MG63 (cell line): ENCODE data around the gene DCTN2. TPM values are rescaled to one million over a fixed set of nuclear protein-coding genes. Genes with fewer than 3 reads are reported as not detected.

Experiments used
- DNase-seq: peaks from one replicate; pipeline ENCODE4 v3.0.0-alpha.2; 2020
- H3K27me3 ChIP-seq: fragments of 250-450 bp; sonication (Bioruptor Pico); 2 replicates; pipeline ENCODE4 v1.5.1; 2020; ENCODE audit warnings: mild to moderate bottlenecking, moderate library complexity
- H3K36me3 ChIP-seq: fragments of 250-450 bp; sonication (Bioruptor Pico); 2 replicates; pipeline ENCODE4 v1.5.1; 2020; ENCODE audit warnings: mild to moderate bottlenecking, moderate library complexity
- H3K4me3 ChIP-seq: fragments of 250-450 bp; sonication (Bioruptor Pico); 2 replicates; pipeline ENCODE4 v1.5.1; 2020; ENCODE audit warnings: mild to moderate bottlenecking, moderate library complexity
- H3K9me3 ChIP-seq: fragments of 250-450 bp; sonication (Bioruptor Pico); 2 replicates; pipeline ENCODE4 v1.5.1; 2020; ENCODE audit warnings: mild to moderate bottlenecking, moderate library complexity
- total RNA-seq: library from RNA; depleted of rRNA; stranded (reverse); fragments of >200 nt; shearing (Covaris generic); gene quantifications from 2 replicates; pipeline ENCODE4 v1.2.3, GENCODE V29; 2014; ENCODE audit warnings: low replicate concordance

The DCTN2 gene
- total RNA-seq, 1 experiment from 2014 or later, result 158 TPM

- Histone ChIP-seq H3K9me3 (no peaks in the 10 kb centered on the region), H3K36me3 (no peaks in the 10 kb centered on the region), H3K27me3 (no peaks in the 10 kb centered on the region; the same call in 1 of the 2 replicates), H3K4me3 (no peak overlapping the region)
- no peak for DNase-seq
Measured at GRCh38 chr12:57554897-57555296, 7.9 kb upstream of the DCTN2 start.

DNA sequence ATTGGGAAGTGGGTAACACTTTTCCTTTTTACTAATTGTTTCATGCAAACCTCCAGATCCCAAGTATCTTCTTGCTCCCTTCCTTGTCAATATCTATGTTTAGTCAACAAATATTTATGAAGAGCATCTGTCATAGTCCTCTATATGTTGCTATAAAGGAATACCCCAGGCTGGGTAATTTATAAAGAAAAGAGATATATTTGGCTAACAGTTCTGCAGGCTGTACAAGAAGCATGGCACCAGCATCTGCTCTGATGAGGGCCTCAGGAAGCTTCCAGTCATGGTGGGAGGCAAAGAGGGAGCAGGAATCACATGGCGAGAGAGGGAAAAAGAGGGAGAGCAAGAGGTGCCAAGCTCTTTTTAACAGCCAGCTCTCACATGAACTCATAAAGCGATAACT lies 7.5 kb upstream of the DCTN2 start:
- DNase-seq, result no peak
- no peaks in the 10 kb centered on the region; the same call in 1 of the 2 replicates for H3K27me3 ChIP-seq
- no peaks in the 10 kb centered on the region for H3K36me3 ChIP-seq
- no peak overlapping the region for H3K4me3 ChIP-seq
- H3K9me3 ChIP-seq, result no peaks in the 10 kb centered on the region

DNA sequence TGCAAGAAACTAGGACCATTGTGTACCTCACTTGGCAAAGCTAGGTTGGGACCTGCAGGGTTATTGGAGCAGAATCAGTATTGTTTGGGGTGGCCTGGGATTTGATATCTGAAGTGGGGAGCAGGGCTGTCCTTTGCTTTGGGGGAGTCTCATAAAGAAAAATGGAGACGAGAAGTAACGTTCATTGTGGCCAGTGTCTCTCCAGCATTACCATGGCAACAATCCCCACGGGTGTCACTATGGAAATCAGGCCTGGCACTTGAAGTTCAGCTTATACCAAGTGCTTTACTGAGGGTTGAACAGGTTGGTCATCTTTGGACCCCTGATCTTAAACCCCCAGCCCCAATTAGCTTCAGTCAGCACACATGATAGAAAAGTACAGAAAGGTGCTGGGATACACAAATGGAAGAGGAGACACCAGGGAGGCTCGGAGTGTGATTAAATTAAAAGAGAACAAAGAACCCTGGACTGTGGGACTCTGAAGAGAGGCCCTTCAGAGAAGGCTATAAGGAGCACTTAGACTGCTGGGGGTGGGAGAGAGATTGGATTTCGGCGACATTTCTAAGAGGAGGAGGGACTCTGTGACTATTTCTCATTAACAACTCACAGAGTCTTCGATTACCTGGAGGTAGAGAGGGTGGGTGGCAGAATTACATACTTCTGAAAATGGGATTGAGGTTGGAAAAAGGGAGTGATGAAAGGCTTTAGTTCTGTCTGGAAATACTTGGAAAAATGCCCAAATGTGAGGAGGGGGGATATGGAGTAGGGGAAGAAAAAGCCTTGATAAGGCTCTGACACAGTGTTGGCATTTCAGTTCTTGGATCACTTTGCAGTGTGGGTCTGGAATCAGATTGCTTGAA lies 6.6 kb upstream of the DCTN2 start:
- no peaks in the 10 kb centered on the region for H3K9me3 ChIP-seq
- no peak for DNase-seq
- no peak overlapping the region for H3K4me3 ChIP-seq
- no peaks in the 10 kb centered on the region for H3K36me3 ChIP-seq
- no peaks in the 10 kb centered on the region; the same call in 1 of the 2 replicates for H3K27me3 ChIP-seq

DNA sequence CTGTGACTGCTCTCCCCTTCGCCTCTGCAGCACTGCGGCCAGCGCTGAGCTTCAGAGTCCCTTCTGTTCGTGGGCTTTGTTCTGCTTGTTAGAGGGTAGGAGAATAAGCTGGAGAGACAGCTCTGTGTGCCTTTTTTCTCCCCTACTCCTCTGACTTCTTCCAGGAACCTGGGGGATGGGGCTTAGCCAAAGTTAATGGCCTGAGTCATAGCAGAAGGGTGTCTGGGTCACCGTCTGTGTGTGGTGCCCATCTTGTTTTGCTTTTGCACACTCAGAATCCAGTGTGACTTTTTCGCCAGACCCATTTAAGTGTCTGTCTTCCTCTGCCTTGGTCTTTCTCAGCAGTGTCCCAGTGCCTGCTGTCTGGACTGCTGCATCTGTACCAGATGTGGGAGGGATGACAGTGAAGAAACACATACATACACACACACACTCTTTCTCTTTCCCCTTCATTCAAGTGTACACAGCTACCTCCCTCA lies 5.9 kb upstream of the DCTN2 start:
- H3K27me3 ChIP-seq, result no peaks in the 10 kb centered on the region; the same call in 1 of the 2 replicates
- DNase-seq, result peak; percentile 14
- H3K4me3 ChIP-seq, result no peak overlapping the region
- H3K36me3 ChIP-seq, result no peaks in the 10 kb centered on the region
- no peaks in the 10 kb centered on the region for H3K9me3 ChIP-seq

- no peak for DNase-seq
Measured at GRCh38 chr12:57552306-57552651, 5.3 kb upstream of the DCTN2 start.

GRCh38 chr12:57551637-57552305 lies 4.8 kb upstream of the DCTN2 start:
- H3K4me3 ChIP-seq, result no peak overlapping the region
- no peaks in the 10 kb centered on the region; the same call in 1 of the 2 replicates for H3K27me3 ChIP-seq
- DNase-seq, result no peak
- H3K36me3 ChIP-seq, result 0 out of 2 replicates have a peak, but pooled peaks cover under 1% of the 10 kb centered on the region
- no peaks in the 10 kb centered on the region for H3K9me3 ChIP-seq

More at GRCh38 chr12:57552306-57552651, 5.3 kb upstream of the DCTN2 start:
- H3K4me3 ChIP-seq, result no peak overlapping the region
- H3K27me3 ChIP-seq, result no peaks in the 10 kb centered on the region; the same call in 1 of the 2 replicates
- no peaks in the 10 kb centered on the region for H3K9me3 ChIP-seq
- H3K36me3 ChIP-seq, result no peaks in the 10 kb centered on the region

GRCh38 chr12:57550641-57551549 lies 3.9 kb upstream of the DCTN2 start:
- Histone ChIP-seq H3K4me3 (no peak overlapping the region), H3K9me3 (no peaks in the 10 kb centered on the region), H3K27me3 (no peaks in the 10 kb centered on the region; the same call in 1 of the 2 replicates), H3K36me3 (0 out of 2 replicates have a peak, but pooled peaks cover 3% of the 10 kb centered on the region)
- no peak for DNase-seq

DNA sequence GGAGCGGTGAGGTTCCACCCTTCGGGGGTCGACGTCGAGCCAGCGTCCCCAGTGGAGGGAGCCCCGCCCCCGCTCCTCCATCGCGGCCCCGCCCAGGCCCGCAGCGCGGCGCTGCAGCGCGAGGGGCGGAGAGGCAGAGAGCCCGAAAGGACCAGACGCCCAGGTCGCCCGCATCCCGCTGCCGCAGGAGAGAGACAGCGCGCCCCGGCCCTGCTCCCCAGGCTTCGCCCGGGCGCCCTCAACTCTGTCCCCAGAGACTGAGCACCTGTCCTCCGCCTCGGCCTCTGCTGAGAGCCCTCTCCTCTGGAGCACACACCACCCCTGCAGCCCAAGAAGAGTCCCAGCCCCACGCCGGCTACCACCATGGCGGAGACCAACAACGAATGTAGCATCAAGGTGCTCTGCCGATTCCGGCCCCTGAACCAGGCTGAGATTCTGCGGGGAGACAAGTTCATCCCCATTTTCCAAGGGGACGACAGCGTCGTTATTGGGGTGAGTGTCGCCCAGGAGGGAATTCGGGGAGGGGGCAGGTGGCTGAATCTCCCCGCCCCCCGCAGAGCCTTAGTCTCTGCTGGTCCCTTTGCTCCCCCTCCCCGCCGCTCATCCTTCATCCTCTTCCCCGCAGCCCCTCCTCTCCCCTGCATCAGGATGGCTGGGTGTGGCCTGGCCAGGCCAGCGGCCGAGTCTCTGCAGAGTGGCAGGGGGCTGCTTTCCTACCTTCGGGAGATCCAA lies 3.1 kb upstream of the DCTN2 start, which contains the start of gene KIF5A:
Gene KIF5A (plus strand): TSS at position 136 of the 732 bp plus-strand sequence. CDS start 228 bp downstream, at position 364.
- Histone ChIP-seq H3K36me3 (peaks cover 9% of the 10 kb centered on the region), H3K27me3 (no peaks in the 10 kb centered on the region; the same call in 1 of the 2 replicates), H3K9me3 (no peaks in the 10 kb centered on the region), H3K4me3 (no peak within 1 kb of the TSS)
- DNase-seq, result peak; percentile 21

DNA sequence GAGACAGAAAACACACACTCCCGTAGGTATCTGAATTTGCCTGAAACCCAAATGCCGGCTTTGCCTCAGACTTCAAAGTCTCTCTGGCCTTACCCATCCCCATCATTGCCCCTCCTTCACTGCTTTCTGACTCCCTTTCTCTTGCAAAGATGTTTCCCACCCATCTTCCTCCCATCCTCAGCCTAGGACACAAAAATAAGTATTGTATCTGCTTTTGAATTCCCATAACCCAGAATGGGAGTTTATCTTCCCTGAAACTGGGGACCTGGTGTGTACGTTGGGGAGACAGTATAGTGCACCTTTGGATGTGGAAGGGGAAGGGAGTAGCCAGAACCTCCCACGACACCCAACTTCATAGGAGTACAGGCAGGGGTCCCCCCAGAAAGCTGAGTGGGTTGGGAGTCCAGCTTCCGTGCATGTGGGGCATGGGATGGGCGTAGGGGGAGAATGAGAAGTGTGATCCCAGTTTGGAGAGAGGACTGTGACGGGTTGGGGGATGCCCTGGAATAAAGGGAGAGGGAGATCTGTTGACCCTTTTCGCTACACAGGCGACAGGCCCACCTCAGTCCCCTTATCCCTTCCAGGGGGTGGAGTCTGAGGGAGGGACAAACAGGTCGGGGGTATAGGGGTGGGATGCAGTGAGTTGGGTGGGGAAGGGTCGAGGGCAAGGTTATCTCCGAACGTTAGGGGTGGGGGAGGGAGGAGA lies 2.4 kb upstream of the DCTN2 start:
- H3K4me3 ChIP-seq, result no peak overlapping the region
- peaks cover 13% of the 10 kb centered on the region for H3K36me3 ChIP-seq
- no peaks in the 10 kb centered on the region for H3K9me3 ChIP-seq
- DNase-seq, result no peak
- no peaks in the 10 kb centered on the region; the same call in 1 of the 2 replicates for H3K27me3 ChIP-seq

GRCh38 chr12:57548488-57548887 lies 1.5 kb upstream of the DCTN2 start:
- peaks cover 14% of the 10 kb centered on the region for H3K36me3 ChIP-seq
- no peaks in the 10 kb centered on the region for H3K27me3 ChIP-seq
- DNase-seq, result no peak
- H3K4me3 ChIP-seq, result no peak overlapping the region
- no peaks in the 10 kb centered on the region for H3K9me3 ChIP-seq

- H3K9me3 ChIP-seq, result no peaks in the 10 kb centered on the region
- H3K36me3 ChIP-seq, result peaks cover 15% of the 10 kb centered on the region
- H3K4me3 ChIP-seq, result no peak overlapping the region
- H3K27me3 ChIP-seq, result no peaks in the 10 kb centered on the region
- no peak for DNase-seq
Measured at GRCh38 chr12:57548013-57548315, 972 bp upstream of the DCTN2 start.

- no peaks in the 10 kb centered on the region for H3K27me3 ChIP-seq
- no peak for DNase-seq
- peak overlapping the region; percentile 91 for H3K4me3 ChIP-seq
- no peaks in the 10 kb centered on the region for H3K9me3 ChIP-seq
- H3K36me3 ChIP-seq, result peaks cover 18% of the 10 kb centered on the region
Measured at GRCh38 chr12:57547288-57548012, 458 bp upstream of the DCTN2 start.

DNA sequence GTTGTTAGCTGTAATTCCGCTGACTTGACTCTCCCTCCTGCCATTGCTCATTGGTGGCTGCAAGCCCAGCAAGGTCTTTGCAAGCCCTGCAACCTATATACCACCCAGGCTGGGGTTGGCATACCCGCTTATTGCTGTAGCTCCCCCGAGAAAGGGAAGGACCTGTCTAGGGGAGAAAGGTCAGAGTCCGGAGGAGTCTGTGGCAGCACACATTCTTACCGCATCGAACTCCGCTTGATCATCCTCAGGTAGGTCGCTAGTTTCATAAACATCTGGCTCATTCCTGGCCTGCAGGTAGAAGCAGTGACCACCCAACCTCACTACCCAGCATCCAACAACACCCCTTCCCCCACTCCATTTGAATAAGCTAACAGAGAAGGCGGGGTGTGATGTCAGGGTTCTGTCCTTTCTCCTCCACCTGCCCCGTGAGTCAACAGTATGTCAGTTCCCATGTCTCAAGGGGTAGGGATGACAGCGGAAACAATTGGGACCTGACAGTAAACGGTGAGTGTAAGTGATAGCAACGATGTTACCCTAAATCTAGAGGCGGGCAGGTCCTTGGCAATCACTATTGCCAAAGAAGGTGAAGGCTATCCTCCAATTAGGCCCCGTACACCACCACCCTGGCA lies 1.1 kb downstream of the DCTN2 start:
- Histone ChIP-seq H3K9me3 (no peaks in the 10 kb centered on the region), H3K27me3 (no peaks in the 10 kb centered on the region), H3K36me3 (peaks cover 26% of the 10 kb centered on the region), H3K4me3 (peak overlapping the region; percentile 91)
- no peak for DNase-seq

DNA sequence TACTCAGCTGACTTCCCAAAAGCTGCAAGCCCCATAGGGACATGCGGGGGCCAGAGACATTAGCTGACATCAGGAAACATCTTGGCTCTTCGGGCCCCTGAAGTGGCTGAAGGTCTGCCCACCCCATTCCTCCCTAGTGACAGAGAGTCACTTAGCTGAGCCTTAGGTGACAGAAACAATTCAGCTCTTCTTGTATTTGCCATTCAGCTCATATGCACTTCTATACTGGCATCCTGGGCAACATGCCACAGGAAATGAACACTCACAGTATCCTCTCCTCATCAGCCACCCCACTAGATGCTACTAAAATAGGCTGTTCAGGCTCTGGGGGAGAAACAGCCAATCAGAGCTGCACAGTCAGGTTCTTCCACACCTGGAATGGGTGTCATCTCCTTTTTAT lies 3.4 kb downstream of the DCTN2 start:
- Histone ChIP-seq H3K9me3 (no peaks in the 10 kb centered on the region), H3K27me3 (no peaks in the 10 kb centered on the region), H3K4me3 (no peak overlapping the region), H3K36me3 (peaks cover 40% of the 10 kb centered on the region)
- DNase-seq, result no peak
